ENCODE measurements around the gene DVL3.
"Not testable (repeated sequence)": the region's sequence is repeated elsewhere in the genome, so short reads cannot be mapped to it uniquely, and the experiment has no call there.

Gene DVL3

DNA sequence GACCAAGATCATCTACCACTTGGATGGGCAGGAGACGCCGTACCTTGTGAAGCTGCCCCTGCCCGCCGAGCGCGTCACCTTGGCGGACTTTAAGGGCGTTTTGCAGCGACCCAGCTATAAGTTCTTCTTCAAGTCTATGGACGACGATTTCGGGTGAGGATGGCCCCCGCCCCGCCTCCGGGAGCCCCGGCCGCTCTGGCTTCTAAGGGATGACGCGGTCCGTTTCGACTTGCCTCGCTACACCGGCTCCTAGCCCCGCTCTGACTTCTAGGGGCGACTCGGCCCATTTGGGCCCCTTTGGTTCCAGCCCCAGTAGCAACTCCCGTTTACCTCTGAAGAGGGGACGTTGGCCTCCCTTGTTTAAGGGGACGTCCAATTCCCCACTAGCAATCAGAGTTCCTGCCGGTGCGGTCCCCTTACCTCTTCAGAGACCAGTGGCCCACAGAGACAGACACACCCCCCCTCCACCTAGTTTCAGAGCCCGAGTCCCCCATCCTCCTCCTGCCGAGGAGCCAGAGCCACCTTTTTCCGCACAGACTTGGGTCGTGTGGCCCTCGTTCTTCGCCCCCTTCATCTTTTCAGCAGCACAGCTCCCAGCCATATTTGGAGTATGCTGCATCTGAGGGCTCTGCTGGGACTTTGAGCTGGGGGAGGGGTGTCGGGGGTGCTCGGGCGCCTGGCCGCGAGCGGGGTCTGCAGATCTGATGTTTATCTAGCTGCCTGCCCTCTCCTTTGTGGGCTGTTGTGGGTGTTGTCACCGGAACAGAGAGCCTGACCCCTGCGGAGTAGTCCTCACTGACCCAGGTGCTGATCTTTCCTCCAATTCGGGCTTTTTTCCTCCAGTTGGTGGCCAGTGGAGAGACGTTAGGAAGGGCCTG is 706 bp downstream of the DVL3 start:
- DNase-seq: no peak

DNA sequence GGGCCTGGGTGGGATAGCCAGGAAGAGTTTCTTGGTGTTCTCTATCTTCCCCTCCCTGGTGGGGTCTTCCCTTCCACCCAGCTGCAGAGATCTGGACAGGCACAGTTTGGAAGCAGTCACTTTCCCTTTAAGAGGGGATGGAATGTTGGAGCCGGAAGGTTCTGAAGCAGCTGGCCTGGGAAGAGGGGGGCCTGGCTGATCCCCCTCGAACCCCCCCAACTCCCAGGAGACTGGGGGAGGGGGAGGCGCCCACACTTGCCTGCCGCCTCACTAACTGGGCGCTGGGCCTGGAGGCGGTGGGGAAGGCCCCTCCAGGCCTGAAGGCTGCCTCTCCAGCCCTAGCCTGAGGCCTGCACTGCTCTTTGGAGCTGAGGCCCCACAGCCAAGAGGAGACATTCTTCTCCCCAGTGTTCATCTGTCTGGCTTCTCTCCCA is 1.4 kb downstream of the DVL3 start:
- DNase-seq: peak; percentile 80

DNA sequence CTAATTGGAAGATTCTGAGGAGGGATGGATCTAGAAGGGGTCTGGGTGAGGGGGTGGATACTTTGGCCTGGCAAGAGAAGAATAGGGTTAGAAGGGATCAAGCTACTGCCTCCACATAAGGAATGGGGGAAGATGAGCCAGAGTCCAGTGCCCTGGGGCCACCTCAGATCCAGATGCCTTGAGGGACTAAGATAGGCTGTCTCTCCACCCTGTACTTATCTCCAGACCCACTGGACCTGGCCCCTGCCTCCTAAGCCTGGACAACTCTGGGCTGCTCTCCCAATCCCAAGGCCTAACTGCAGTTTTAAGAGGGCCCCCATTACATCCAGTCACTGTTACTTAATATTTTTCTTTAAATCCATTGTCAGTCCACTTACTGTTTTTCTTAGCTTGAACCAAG is 2.0 kb downstream of the DVL3 start:
- DNase-seq: no peak

DNA sequence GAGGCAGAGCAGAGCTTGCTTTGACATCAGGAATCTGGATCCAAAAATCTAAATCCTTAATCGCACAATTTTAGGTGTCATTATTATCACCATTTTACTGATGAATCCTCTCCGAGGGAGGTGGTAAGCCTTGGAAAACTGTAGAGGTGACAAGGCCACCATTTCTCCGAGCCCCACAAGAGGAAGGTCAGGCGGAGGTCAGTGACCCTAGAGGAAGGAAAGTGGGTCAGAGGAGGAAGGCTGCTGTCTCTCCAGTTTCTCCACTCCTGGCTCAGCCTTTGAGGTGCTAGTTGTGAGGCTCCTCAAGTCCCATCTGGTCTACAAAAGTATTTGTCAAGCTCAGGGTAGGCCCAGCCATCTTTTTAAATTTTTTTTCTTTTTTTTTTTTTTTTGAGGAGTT is 3.2 kb downstream of the DVL3 start:
- DNase-seq: no peak

DNA sequence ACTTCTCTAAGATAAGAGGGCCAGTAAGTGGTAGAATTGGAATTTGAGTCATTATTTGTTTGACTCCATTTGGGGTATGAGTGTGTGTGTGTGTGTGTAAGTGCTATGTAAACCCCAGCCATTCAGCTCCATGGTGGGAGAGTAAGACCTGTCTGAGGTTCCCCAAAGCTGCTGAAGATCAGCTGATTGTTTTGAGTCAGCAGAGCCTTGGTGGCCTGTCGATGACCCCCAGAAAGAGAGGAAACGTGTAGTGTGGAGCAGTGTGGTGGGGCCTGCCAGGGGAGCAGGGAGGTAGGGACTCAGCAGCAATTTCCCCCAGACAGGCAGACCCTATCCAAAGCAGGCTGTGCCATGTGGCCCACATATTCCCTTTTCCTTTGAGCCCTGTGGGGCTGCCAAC is 5.3 kb downstream of the DVL3 start:
- DNase-seq: no peak

DNA sequence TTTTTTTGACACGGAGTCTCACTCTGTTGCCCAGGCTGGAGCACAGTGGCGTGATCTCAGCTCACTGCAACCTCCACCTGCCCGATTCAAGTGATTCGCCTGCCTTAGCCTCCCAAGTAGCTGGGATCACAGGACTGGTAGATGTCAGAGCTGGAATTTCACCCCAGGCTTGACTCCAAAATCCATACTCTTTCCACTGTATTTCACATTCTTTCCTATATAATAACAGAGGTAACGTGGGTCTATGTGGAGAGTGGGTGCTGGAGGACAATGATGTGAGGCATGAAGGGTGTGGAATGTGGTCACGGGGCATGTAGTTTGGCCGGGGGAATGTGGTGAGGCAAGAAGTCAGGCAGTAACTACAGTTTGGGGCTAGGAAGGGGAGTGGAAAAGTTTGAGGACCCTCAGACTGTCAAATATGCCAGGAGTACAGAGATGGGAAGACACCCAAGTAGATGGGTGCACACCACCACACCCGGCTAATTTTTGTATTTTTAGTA is 7.4 kb downstream of the DVL3 start:
- not testable (repeated sequence) for DNase-seq

DNA sequence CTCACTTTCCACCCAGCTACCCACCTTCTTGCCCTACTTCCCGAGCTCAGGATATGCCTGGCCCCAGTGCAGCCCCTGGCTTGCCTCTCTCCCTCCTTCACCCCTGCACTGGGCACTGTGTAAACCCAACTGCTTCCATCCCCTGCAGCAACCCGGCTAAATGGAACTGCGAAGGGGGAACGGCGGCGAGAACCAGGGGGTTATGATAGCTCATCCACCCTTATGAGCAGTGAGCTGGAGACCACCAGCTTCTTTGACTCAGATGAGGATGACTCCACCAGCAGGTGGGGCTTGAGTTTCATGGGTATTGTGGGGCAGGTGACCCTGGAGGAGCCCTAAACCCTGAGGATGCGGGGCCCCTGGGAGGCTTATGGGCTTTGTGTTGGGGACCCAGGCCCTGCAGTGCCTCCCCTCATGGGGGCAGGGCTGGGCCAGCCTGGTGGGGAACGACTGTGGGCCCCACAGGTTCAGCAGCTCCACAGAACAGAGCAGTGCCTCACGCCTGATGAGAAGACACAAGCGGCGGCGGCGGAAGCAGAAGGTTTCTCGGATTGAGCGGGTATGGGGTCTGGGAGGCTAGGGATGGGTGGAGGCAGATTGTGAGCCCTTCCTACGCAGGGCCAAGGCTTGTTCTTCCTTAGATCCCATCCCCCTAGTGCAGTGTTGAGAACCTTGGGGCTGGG is 9.6 kb downstream of the DVL3 start:
- no peak for DNase-seq

DNA sequence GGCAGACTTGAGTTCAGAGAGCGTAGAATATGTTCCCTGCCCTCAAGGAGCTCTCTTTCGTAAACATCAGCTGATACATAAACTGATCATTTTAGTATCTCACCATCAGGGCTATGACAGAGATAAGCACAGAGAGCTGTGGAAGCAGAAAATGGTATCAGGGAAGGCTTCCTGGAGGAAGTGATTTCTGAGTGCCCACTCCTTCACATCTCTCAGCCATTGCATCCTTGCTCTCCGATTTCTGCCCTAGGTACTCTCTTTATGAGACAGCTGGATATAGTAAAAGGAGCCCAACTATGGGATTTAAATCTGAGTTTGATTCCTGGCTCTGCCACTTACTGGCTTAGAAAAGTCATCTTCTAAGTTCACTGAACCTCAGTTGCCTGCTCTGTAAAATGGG is 10.4 kb downstream of the DVL3 start:
- no peak for DNase-seq

DNA sequence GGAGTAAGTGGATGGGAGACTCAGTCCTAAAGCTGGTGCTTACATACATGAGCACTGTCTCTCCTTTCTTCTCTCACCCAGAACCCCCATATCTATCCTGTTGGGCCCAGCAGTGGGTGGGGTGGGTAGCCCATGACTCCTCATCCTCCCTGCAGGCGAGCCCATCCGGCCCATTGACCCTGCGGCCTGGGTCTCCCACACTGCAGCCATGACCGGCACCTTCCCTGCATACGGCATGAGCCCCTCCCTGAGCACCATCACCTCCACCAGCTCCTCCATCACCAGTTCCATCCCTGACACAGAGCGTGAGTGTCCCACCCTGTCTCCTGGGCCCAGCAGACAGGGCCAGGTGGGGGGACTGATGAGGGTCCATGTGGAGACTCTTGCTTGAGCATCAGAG is 11.5 kb downstream of the DVL3 start:
- no peak for DNase-seq

DNA sequence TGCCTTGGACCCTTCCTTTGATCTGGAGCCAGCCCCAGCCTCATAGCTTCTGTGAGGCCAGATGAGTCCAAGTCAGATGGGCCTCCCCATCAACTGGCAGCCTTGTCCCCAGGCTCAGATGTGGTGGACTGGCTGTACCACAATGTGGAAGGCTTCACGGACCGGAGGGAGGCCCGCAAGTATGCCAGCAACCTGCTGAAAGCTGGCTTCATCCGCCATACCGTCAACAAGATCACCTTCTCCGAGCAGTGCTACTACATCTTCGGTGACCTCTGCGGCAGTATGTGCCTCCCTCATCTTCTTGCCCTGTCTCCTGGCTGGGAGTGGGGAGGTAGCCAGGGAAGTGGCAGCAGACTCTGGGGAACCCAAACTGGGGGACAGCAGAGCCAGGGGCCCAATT is 12.6 kb downstream of the DVL3 start:
- no peak for DNase-seq

DNA sequence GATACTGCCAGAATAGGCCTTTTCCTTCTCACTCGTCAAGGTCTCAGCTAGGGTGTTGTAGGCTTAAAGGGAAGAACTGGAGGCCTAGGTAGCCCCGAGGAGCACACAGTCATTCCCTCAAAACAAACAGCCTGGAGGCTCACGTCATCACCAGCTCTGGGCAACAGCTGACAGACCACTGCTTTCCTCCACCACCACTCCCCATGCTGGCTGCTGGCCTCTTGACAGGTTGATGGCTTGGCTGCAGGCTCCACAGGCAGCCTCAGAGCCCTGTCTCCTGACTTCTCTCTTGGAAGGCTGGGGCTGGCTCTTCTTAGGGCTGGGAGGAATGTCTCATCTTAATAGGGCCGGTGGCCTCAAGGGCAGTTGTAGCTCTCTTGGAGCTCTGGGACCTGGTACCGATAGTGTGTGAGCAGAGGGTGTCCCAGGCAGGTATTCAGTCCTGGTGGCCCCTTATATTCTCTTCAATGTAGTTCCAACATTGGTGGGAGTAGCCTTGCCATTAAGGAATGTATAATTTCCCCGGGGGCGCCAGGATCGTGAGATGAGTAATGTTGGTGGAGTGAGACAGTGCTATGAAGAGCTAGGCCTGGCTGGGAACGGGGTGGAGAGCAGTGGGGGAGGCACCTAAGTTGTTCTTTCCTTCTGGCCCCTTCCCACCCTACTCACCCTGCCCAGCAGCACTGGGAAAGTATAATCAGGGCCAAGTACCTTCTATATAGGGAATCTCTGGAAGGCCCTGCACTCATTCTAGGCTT is 13.4 kb downstream of the DVL3 start:
- DNase-seq: peak; percentile 88

DNA sequence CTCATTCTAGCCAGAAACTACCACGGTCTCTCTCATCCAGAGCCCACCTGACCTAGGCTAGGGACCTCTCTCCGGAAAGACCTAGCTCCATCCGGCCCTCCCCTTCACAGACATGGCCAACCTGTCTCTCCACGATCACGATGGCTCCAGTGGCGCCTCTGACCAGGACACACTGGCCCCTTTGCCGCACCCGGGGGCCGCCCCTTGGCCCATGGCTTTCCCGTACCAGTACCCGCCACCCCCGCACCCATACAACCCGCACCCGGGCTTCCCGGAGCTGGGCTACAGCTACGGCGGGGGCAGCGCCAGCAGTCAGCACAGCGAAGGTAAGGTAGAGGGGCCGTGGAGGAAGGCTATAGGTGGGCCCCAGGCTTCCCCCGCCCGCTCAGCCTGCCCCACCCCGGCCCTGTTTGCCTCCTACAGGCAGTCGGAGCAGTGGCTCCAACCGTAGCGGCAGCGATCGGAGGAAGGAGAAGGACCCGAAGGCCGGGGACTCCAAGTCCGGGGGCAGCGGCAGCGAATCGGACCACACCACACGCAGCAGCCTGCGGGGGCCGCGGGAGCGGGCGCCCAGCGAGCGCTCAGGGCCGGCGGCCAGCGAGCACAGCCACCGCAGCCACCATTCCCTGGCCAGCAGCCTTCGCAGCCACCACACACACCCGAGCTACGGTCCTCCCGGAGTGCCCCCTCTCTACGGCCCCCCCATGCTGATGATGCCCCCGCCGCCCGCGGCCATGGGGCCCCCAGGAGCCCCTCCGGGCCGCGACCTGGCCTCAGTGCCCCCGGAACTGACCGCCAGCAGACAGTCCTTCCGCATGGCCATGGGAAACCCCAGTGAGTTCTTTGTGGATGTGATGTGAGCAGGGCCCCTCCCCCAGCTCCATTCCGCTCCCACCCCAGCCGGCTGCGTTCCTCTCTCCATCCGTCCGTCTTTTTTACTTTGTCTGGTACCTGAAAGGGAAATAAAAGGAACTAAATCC is 15.0 kb downstream of the DVL3 start:
- no peak for DNase-seq

DNA sequence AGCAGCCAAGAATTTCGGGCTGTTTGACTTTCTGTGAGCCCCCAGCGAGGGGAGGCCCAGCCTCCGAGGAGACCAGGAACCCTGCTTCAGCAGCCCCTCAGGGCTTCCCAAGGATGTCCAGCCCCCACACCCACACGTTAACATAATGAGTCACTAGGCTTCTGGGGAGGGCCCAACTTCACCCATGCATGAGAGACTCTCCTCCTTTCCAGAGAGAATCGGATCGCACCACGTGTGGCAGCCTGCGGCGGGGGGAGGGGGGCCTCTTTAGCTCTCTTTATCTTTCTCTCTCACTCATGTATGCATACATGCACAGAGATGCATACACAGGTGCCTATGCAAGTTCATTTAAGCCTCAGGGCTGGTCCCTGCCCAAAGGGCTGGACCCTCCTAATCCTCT is 16.4 kb downstream of the DVL3 start:
- DNase-seq: peak; percentile 70

DNA sequence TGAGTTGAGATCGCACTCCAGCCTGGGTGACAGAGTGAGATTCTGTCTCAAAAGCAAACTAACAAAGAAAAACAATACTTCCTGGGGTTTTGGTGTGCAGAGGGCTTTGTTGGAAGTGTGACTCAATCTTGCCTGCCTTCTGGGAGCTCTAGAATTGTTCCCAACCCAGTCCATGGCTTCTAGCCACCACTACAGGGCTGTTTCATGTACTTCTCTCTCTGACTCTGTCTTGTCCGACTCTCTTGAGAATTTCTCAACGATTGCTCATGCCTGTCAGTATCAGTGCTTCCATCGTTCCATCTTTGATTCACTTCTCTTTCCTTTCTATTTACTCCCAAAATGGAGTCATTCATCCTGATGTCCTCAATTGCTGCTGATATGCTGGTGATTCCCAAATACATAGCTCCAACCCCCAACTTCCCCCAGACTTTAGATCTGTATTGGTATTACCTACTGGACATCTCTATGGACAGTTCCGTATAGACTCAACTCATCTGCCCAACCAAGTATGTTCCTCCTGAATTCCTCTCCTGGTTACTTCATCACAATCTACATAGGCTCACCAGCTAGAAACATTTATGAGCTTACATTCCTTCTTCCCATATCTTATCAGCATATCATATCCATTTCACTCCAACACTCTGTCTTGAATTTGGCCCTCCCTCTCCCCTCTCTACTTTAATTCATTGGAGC is 17.6 kb downstream of the DVL3 start:
- peak; percentile 93 for DNase-seq

DNA sequence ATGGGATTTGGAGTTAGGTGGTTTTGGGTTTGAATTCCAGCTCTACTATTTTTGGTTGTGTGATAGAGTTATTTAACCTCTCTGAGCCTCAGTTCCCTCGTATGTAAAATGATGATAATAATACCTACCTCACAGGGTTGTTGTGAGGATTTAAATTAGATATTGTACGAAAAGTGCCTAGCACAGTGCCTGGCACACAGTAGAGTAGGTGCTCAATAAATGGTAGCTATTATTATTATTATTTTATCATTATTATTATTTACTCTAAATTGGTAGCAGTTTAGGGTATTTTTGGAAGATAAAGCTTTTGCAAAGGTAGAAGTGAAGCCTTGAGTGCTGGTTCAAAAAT is 18.2 kb downstream of the DVL3 start:
- DNase-seq: no peak

DNA sequence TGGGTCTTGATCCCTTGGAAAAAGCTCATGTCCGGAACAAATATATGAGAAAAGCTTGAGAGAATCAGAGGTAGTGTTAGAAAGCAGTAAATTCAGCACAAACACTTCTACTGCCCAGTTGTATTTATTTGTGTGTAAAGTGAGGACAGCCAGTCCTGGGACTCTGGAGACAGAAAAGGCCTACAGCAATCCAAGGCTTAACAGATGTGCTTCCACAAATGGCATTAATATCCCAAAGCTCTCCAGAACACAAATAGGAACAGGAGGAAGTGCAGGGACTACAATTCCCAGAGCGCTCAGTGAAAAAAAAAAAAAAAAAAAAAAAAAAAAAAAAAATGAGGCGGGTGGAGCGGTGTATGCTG is 19.1 kb downstream of the DVL3 start:
- DNase-seq: no peak

DNA sequence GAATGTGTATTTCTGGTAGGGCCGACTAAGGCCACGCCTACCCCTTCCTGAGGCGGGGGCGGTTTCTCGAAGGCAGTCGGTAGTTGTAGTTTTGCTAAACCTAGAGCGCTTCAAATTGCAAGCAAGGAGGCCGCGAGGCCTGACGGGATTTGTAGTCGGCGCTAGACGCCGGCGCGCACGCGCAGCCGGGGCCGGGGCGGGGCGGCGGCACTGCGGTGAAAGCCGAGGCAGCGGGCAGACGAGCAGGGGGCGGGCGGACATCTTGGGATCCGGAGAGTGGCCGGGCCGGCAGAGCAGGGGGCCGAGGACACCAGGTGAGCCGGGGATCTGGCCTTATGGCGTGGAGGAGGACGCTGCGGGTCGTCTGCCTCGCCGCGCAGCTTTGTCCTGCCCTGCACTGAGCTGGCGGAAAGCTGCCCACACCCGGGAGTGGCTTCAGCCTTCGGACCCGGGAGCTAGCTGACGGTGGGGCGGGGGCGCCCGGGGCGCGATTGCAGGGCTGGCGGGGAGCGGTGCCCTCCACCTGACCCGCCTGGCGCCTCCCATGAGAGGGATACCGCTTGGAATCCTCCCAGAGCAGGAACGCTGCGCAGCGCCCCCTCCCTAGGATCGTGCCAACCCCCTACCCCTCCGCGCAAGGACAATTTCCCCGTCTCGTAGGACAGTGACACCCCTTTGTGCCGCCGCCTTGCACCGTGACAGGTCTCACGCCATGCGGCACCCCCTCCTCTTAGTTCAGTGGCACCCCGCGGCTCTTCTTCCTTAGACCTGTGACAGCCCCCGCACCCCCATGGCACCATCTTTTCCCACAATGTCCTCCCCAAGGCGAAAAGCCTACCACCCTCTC is 19.7 kb downstream of the DVL3 start, which contains the start of gene AP2M1:
Gene AP2M1, plus strand, starts transcription at position 210 of the 847 bp plus-strand sequence. CDS start 2,139 bp downstream, outside the sequence.
- peak; percentile 100 for DNase-seq

DNA sequence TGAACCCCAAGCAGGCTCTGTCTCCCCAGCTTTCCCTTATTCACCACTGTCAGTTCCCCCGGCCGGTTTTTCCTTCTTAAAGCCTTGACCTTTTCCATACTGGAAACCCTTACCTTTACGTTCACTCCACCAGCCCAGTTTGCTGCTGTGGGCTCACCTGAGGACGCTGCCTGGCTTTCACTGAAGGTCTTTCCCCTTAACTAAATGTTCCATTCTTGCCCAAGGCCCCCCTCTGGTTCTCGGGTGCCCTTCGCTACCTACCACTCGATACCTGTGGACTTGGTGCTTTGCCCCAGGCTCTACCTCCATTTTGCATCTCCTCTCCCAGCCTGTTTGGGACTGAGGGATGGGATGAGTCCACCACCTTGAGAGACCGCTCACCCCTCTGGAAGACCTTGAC is 20.3 kb downstream of the DVL3 start:
- no peak for DNase-seq

DNA sequence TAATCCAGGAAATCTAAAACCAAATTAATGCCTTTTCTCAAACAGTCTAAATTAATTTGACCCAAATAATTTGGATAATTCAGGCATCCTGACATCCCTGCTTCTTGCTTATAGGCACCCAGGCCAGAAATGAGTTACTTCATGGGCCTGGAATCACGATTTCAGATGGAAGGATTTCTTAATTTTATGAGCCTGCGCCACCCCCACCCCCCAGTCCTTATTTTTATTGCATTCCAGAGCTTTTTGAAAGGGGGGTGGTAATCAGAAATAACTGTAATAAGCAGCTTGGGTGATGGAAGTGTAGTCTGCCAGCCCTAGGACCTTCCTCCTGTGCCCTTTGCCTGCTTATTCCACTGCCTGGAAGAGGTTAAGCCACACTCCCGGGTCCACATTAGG is 20.8 kb downstream of the DVL3 start:
- no peak for DNase-seq
